Activated T-helper 1 cell treated with anti-CD3 and anti-CD28 coated beads, Interleukin-12 subunit alpha, Interleukin-12 subunit beta, Interleukin-2, Interleukin-4 antibody, amounts not matched to agents 30 ng/mL and 10 ng/mL and 1 ng/mL, durations not matched to agents 14 hours and 24 hours and 36 hours (primary cell): Measurements from ENCODE around the gene MED16. TPM values are rescaled to one million over a fixed set of nuclear protein-coding genes. Genes with fewer than 3 reads are reported as not detected.
"Not testable (repeated sequence)": the region's sequence is repeated elsewhere in the genome, so short reads cannot be mapped to it uniquely, and the experiment has no call there.

Experiments
- DNase-seq: peaks from one replicate; pipeline ENCODE4 v3.0.0; 2021; ENCODE audit warnings: low spot score
- H3K27ac Mint-ChIP-seq: one replicate; pipeline ENCODE4 v1.8.0; 2021; ENCODE audit warnings: mild to moderate bottlenecking, mixed read lengths
- H3K27me3 Mint-ChIP-seq: one replicate; pipeline ENCODE4 v1.8.0; 2022; ENCODE audit warnings: mild to moderate bottlenecking, moderate library complexity, mixed read lengths; ENCODE audit not compliant: insufficient read depth
- H3K36me3 Mint-ChIP-seq: one replicate; pipeline ENCODE4 v1.8.0; 2021; ENCODE audit warnings: low read depth, mixed read lengths
- H3K4me1 Mint-ChIP-seq: one replicate; pipeline ENCODE4 v1.8.0; 2021; ENCODE audit warnings: low read depth, mixed read lengths
- H3K4me3 Mint-ChIP-seq: one replicate; pipeline ENCODE4 v1.8.0; 2021; ENCODE audit warnings: mild to moderate bottlenecking, moderate library complexity, mixed read lengths
- H3K9me3 Mint-ChIP-seq: one replicate; pipeline ENCODE4 v1.8.0; 2021; ENCODE audit warnings: mixed read lengths
- intact Hi-C: fragments of 100-400 bp; cut with micrococcal nuclease; formaldehyde crosslinking; loops from one replicate; pipeline ENCODE4 v1.15.1; 2024
- total RNA-seq: library from RNA; stranded (reverse); gene quantifications from 2 replicates; pipeline ENCODE4 v1.2.3, GENCODE V29; 2022

The MED16 gene
- total RNA-seq, 1 donor from 2014 or later: 62.1 TPM

- Mint-ChIP-seq H3K4me1 (no peaks in the 10 kb centered on the region), H3K4me3 (no peak overlapping the region), H3K27me3 (no peaks in the 10 kb centered on the region), H3K9me3 (no peaks in the 10 kb centered on the region), H3K36me3 (peaks cover 12% of the 10 kb centered on the region), H3K27ac (no peak overlapping the region)
- DNase-seq: no peak
- intact Hi-C loops: no loop called here
These were observed 6.5 kb upstream of the MED16 start for GRCh38 chr19:899336-900042.

GRCh38 chr19:898663-899062, 5.7 kb upstream of the MED16 start:
- no peak for DNase-seq
- no peaks in the 10 kb centered on the region for H3K27me3 Mint-ChIP-seq
- peaks cover under 1% of the 10 kb centered on the region for H3K4me1 Mint-ChIP-seq
- H3K4me3 Mint-ChIP-seq: no peak overlapping the region
- H3K27ac Mint-ChIP-seq: no peak overlapping the region
- intact Hi-C loops: no loop called here
- H3K9me3 Mint-ChIP-seq: no peaks in the 10 kb centered on the region
- H3K36me3 Mint-ChIP-seq: peaks cover 7% of the 10 kb centered on the region

GRCh38 chr19:897442-898039, 4.6 kb upstream of the MED16 start:
- H3K4me3 Mint-ChIP-seq: no peak overlapping the region
- DNase-seq: no peak
- intact Hi-C loops: no loop called here
- H3K9me3 Mint-ChIP-seq: no peaks in the 10 kb centered on the region
- peaks cover 7% of the 10 kb centered on the region for H3K36me3 Mint-ChIP-seq
- no peak overlapping the region for H3K27ac Mint-ChIP-seq
- H3K27me3 Mint-ChIP-seq: no peaks in the 10 kb centered on the region
- H3K4me1 Mint-ChIP-seq: peaks cover 8% of the 10 kb centered on the region

GRCh38 chr19:896999-897398, 4.0 kb upstream of the MED16 start:
- H3K27ac Mint-ChIP-seq: no peak overlapping the region
- no peak overlapping the region for H3K4me3 Mint-ChIP-seq
- intact Hi-C loops: no loop called here
- H3K27me3 Mint-ChIP-seq: no peaks in the 10 kb centered on the region
- DNase-seq: no peak
- no peaks in the 10 kb centered on the region for H3K9me3 Mint-ChIP-seq
- peaks cover 7% of the 10 kb centered on the region for H3K36me3 Mint-ChIP-seq
- peaks cover 8% of the 10 kb centered on the region for H3K4me1 Mint-ChIP-seq

- intact Hi-C loops: no loop called here
- Mint-ChIP-seq H3K27me3 (no peaks in the 10 kb centered on the region), H3K4me1 (peaks cover 8% of the 10 kb centered on the region), H3K27ac (no peak overlapping the region), H3K9me3 (no peaks in the 10 kb centered on the region), H3K36me3 (peaks cover 7% of the 10 kb centered on the region), H3K4me3 (no peak overlapping the region)
- DNase-seq: no peak
These were observed 3.4 kb upstream of the MED16 start for GRCh38 chr19:896434-896833.

- peak overlapping the region; percentile 82 for H3K27ac Mint-ChIP-seq
- H3K27me3 Mint-ChIP-seq: no peaks in the 10 kb centered on the region
- peaks cover 12% of the 10 kb centered on the region for H3K36me3 Mint-ChIP-seq
- peak overlapping the region; percentile 87 for H3K4me3 Mint-ChIP-seq
- no peaks in the 10 kb centered on the region for H3K9me3 Mint-ChIP-seq
- H3K4me1 Mint-ChIP-seq: peaks cover 8% of the 10 kb centered on the region
- intact Hi-C loops: no loop called here
- DNase-seq: no peak
These were observed 619 bp downstream of the MED16 start for GRCh38 chr19:892243-892893.

GRCh38 chr19:891421-892200, 1.4 kb downstream of the MED16 start:
- intact Hi-C loops, DNase-seq, H3K4me1 Mint-ChIP-seq, H3K9me3 Mint-ChIP-seq, H3K27me3 Mint-ChIP-seq, H3K27ac Mint-ChIP-seq: not testable (repeated sequence)
- Mint-ChIP-seq H3K36me3 (peaks cover 12% of the 10 kb centered on the region), H3K4me3 (peak overlapping the region; percentile 87)

- peaks cover 6% of the 10 kb centered on the region for H3K36me3 Mint-ChIP-seq
- H3K27ac Mint-ChIP-seq: no peak overlapping the region
- H3K9me3 Mint-ChIP-seq: no peaks in the 10 kb centered on the region
- H3K4me3 Mint-ChIP-seq: peak overlapping the region; percentile 81
- no peaks in the 10 kb centered on the region for H3K27me3 Mint-ChIP-seq
- H3K4me1 Mint-ChIP-seq: peaks cover 8% of the 10 kb centered on the region
- no peak for DNase-seq
- intact Hi-C loops: no loop called here
These were observed 2.2 kb downstream of the MED16 start for GRCh38 chr19:890831-891230.

- H3K9me3 Mint-ChIP-seq: no peaks in the 10 kb centered on the region
- peaks cover 6% of the 10 kb centered on the region for H3K36me3 Mint-ChIP-seq
- H3K27ac Mint-ChIP-seq: no peak overlapping the region
- no peak for DNase-seq
- no peak overlapping the region for H3K4me3 Mint-ChIP-seq
- H3K4me1 Mint-ChIP-seq: peaks cover 8% of the 10 kb centered on the region
- intact Hi-C loops: no loop called here
- H3K27me3 Mint-ChIP-seq: no peaks in the 10 kb centered on the region
These were observed 3.2 kb downstream of the MED16 start for GRCh38 chr19:889662-890295.

- Mint-ChIP-seq H3K4me1 (peaks cover 8% of the 10 kb centered on the region), H3K36me3 (peaks cover 6% of the 10 kb centered on the region), H3K4me3 (no peak overlapping the region), H3K9me3 (no peaks in the 10 kb centered on the region), H3K27ac (no peak overlapping the region), H3K27me3 (no peaks in the 10 kb centered on the region)
- DNase-seq: no peak
- intact Hi-C loops: no loop called here
These were observed 4.2 kb downstream of the MED16 start for GRCh38 chr19:888581-889385.

- no peak for DNase-seq
- Mint-ChIP-seq H3K4me3 (no peak overlapping the region), H3K27me3 (no peaks in the 10 kb centered on the region), H3K27ac (no peak overlapping the region), H3K9me3 (no peaks in the 10 kb centered on the region), H3K4me1 (no peaks in the 10 kb centered on the region), H3K36me3 (peaks cover 6% of the 10 kb centered on the region)
- intact Hi-C loops: no loop called here
These were observed 5.4 kb downstream of the MED16 start for GRCh38 chr19:887599-887998.

- H3K27ac Mint-ChIP-seq: no peak overlapping the region
- H3K9me3 Mint-ChIP-seq: no peaks in the 10 kb centered on the region
- DNase-seq: no peak
- H3K36me3 Mint-ChIP-seq: peaks cover 7% of the 10 kb centered on the region
- no peaks in the 10 kb centered on the region for H3K27me3 Mint-ChIP-seq
- no peak overlapping the region for H3K4me3 Mint-ChIP-seq
- no peaks in the 10 kb centered on the region for H3K4me1 Mint-ChIP-seq
- intact Hi-C loops: no loop called here
These were observed 5.9 kb downstream of the MED16 start for GRCh38 chr19:887072-887471.
